T-helper 2 cell treated with Interferon-gamma antibody and Interleukin-4, amounts not matched to agents 5 μg/mL and 100 μg/mL, for 36 hours (primary cell): Measurements from ENCODE around the gene ZNF189.

Source experiments
- DNase-seq: peaks from one replicate; pipeline ENCODE4 v3.0.0; 2021; ENCODE audit warnings: low spot score
- H3K27ac Mint-ChIP-seq: one replicate; pipeline ENCODE4 v1.8.0; 2021; ENCODE audit warnings: mild to moderate bottlenecking, mixed read lengths
- H3K27me3 Mint-ChIP-seq: one replicate; pipeline ENCODE4 v1.8.0; 2021; ENCODE audit warnings: low read depth, mixed read lengths
- H3K36me3 Mint-ChIP-seq: one replicate; pipeline ENCODE4 v1.8.0; 2021; ENCODE audit warnings: low read depth, mixed read lengths
- H3K4me1 Mint-ChIP-seq: one replicate; pipeline ENCODE4 v1.8.0; 2021; ENCODE audit warnings: low read depth, mixed read lengths
- H3K4me3 Mint-ChIP-seq: one replicate; pipeline ENCODE4 v1.8.0; 2022; ENCODE audit warnings: mild to moderate bottlenecking, moderate library complexity, mixed read lengths
- H3K9me3 Mint-ChIP-seq: one replicate; pipeline ENCODE4 v1.8.0; 2021; ENCODE audit warnings: mixed read lengths

Gene ZNF189

GRCh38 chr9:101398068-101398929 lies at the start of gene ZNF189, which contains the start of gene MRPL50:
TSS of gene ZNF189 (plus strand) at chr9:101398851. CDS start at chr9:101399157, 306 bp downstream.
TSS of gene MRPL50 (minus strand) at chr9:101398618. CDS start at chr9:101398592, 26 bp downstream.
- Mint-ChIP-seq H3K36me3 (peaks cover 73% of the 10 kb centered on the region), H3K4me1 (peaks cover 40% of the 10 kb centered on the region), H3K4me3 (peak within 1 kb of the TSS; percentile 99), H3K9me3 (peaks cover 39% of the 10 kb centered on the region), H3K27ac (peak within 1 kb of the TSS; percentile 99), H3K27me3 (no peaks in the 10 kb centered on the region)
- DNase-seq: peak; percentile 97

GRCh38 chr9:101350285-101350684 lies 48.4 kb upstream of the ZNF189 start:
- Mint-ChIP-seq H3K4me1 (no peaks in the 10 kb centered on the region), H3K36me3 (no peaks in the 10 kb centered on the region), H3K9me3 (no peaks in the 10 kb centered on the region), H3K4me3 (no peak overlapping the region), H3K27me3 (no peaks in the 10 kb centered on the region), H3K27ac (no peak overlapping the region)
- DNase-seq: no peak

DNA sequence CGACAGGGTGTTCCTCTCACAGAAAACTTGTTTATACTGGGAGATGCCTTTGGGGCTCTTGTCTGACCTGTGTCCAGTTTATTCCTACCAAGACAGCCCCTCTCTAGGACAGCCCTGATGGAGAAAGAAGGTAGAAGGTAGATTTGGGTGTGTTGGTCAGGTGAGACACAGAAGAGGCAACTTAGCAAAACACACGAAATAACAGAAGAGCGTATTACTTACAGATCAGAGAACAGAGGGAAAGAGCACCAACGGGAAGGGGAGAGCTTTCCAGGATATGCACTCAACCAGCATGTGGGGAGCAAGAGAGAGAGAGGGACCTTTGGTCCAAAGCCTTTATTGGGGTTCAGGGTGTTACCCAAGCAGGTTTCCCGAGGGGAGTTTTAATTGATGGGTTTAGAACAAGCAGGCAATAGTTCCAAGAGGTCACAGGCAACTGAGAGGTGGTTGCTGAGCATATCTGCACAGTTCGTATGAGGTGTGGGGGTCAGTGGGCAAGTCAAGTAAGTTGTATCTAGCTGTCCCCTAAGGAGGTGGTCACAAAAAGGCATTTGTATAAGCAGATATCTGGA lies 45.7 kb upstream of the ZNF189 start:
- Mint-ChIP-seq H3K4me3 (no peak overlapping the region), H3K4me1 (no peaks in the 10 kb centered on the region), H3K36me3 (no peaks in the 10 kb centered on the region)

DNA sequence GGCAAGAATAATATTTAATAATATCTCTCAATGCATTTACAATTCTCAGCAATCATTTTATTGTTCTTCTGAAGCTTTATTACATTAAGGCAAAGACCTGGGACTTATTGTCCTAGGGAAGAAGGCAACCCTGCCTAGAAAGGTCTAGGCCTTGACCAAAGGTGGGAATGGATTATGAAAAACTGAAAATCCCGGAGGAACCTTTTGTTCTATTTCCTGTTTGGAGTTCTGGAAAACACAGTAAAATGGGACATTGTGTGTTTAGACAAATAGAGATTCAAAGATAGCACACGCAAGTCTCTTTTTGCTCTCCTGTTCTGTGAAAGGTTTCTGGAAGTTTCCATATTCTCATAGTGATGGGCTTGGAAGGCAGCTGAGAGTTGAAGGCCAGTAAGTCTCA lies 45.0 kb upstream of the ZNF189 start:
- Mint-ChIP-seq H3K27ac (no peak overlapping the region), H3K4me3 (no peak overlapping the region), H3K9me3 (no peaks in the 10 kb centered on the region), H3K36me3 (no peaks in the 10 kb centered on the region), H3K4me1 (no peaks in the 10 kb centered on the region), H3K27me3 (no peaks in the 10 kb centered on the region)
- no peak for DNase-seq

More for the DNA sequence above, 45.7 kb upstream of the ZNF189 start:
- Mint-ChIP-seq H3K27ac (no peak overlapping the region), H3K27me3 (no peaks in the 10 kb centered on the region), H3K9me3 (no peaks in the 10 kb centered on the region)
- DNase-seq: no peak

- no peaks in the 10 kb centered on the region for H3K27me3 Mint-ChIP-seq
- no peaks in the 10 kb centered on the region for H3K36me3 Mint-ChIP-seq
- DNase-seq: no peak
- no peak overlapping the region for H3K27ac Mint-ChIP-seq
- no peaks in the 10 kb centered on the region for H3K4me1 Mint-ChIP-seq
- H3K9me3 Mint-ChIP-seq: no peaks in the 10 kb centered on the region
- H3K4me3 Mint-ChIP-seq: no peak overlapping the region
Measured at GRCh38 chr9:101354143-101354764, 44.4 kb upstream of the ZNF189 start.

DNA sequence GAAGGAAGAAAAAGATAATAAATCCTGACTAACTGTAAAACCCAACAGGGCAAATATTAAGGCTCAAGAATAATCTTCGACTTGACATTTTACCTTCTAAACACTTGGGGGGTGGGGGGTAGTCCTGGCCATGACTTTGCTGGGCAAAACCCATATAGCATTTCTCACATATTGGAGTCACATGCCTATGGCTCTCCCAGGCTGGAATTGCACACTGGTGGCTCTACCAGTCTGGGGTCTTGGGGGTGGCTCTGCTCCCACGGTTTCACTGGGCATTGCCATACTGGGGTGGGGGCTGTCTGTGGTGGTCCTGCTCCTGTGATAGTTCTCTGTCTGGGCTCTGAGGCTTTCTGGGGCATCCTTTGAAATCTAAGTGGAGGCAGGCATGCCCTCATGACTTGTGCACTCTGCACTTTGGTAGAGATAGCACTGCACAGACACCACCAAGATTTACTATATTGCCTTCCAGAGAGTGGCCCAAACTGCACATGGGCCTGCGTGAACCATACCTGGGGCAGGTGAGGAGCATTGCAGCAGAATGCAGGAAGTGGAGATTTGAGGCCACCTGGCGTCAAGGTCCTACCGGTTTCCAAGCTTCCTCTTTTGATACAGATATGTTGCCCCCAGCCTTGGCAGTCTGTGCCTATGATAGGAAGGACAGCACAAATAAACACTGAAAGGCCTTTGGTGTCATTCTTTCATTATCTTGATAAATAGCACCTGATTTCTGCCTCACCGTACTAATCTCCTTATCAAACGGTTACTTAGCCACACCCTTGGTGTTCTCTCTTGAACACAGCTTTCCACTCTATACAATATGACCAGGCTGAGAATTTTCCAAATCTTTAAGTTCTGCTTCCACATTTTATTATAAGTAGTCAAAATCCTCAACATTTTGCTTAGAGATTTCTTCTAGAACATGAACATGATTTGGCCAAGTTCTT lies 43.6 kb upstream of the ZNF189 start:
- H3K4me3 Mint-ChIP-seq: no peak overlapping the region
- H3K9me3 Mint-ChIP-seq: no peaks in the 10 kb centered on the region
- H3K4me1 Mint-ChIP-seq: no peaks in the 10 kb centered on the region
- no peak overlapping the region for H3K27ac Mint-ChIP-seq
- H3K27me3 Mint-ChIP-seq: no peaks in the 10 kb centered on the region
- no peak for DNase-seq
- no peaks in the 10 kb centered on the region for H3K36me3 Mint-ChIP-seq

GRCh38 chr9:101356619-101357018 lies 42.0 kb upstream of the ZNF189 start:
- no peak for DNase-seq
- Mint-ChIP-seq H3K9me3 (no peaks in the 10 kb centered on the region), H3K27ac (no peak overlapping the region), H3K4me3 (no peak overlapping the region), H3K27me3 (no peaks in the 10 kb centered on the region), H3K4me1 (no peaks in the 10 kb centered on the region), H3K36me3 (no peaks in the 10 kb centered on the region)

GRCh38 chr9:101359679-101360078 lies 39.0 kb upstream of the ZNF189 start:
- no peak for DNase-seq
- no peaks in the 10 kb centered on the region for H3K4me1 Mint-ChIP-seq
- H3K27me3 Mint-ChIP-seq: no peaks in the 10 kb centered on the region
- H3K27ac Mint-ChIP-seq: no peak overlapping the region
- no peak overlapping the region for H3K4me3 Mint-ChIP-seq
- no peaks in the 10 kb centered on the region for H3K9me3 Mint-ChIP-seq
- H3K36me3 Mint-ChIP-seq: no peaks in the 10 kb centered on the region

DNA sequence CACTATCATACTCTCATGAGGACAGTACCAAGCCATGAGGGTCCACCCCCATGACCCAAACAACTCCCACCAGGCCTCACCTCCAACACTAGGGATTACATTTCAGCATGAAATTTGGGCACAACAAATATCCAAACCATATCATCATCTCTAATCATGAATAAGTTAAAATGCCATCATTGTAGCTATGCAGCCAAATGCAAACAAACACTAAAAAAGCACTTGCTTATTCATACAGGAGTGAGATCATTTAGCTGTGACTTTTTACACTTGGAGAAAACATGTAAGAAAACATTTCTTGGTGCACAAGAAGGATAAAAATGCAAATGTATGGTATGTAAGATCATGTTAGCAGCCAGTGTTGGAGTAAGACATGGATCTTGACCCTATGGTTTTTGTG lies 38.0 kb upstream of the ZNF189 start:
- no peak for DNase-seq
- no peaks in the 10 kb centered on the region for H3K9me3 Mint-ChIP-seq
- H3K4me3 Mint-ChIP-seq: no peak overlapping the region
- no peaks in the 10 kb centered on the region for H3K36me3 Mint-ChIP-seq
- H3K27me3 Mint-ChIP-seq: no peaks in the 10 kb centered on the region
- no peak overlapping the region for H3K27ac Mint-ChIP-seq
- no peaks in the 10 kb centered on the region for H3K4me1 Mint-ChIP-seq

GRCh38 chr9:101362450-101362849 lies 36.2 kb upstream of the ZNF189 start:
- Mint-ChIP-seq H3K27me3 (no peaks in the 10 kb centered on the region), H3K36me3 (no peaks in the 10 kb centered on the region), H3K4me3 (no peak overlapping the region), H3K4me1 (no peaks in the 10 kb centered on the region), H3K9me3 (no peaks in the 10 kb centered on the region), H3K27ac (no peak overlapping the region)
- DNase-seq: no peak

- Mint-ChIP-seq H3K4me1 (no peaks in the 10 kb centered on the region), H3K4me3 (no peak overlapping the region), H3K27ac (no peak overlapping the region), H3K27me3 (no peaks in the 10 kb centered on the region), H3K9me3 (no peaks in the 10 kb centered on the region), H3K36me3 (no peaks in the 10 kb centered on the region)
- DNase-seq: no peak
Measured at GRCh38 chr9:101365181-101365580, 33.5 kb upstream of the ZNF189 start.

GRCh38 chr9:101366038-101366756 lies 32.5 kb upstream of the ZNF189 start:
- no peaks in the 10 kb centered on the region for H3K9me3 Mint-ChIP-seq
- H3K27ac Mint-ChIP-seq: no peak overlapping the region
- DNase-seq: no peak
- no peak overlapping the region for H3K4me3 Mint-ChIP-seq
- H3K4me1 Mint-ChIP-seq: no peaks in the 10 kb centered on the region
- no peaks in the 10 kb centered on the region for H3K36me3 Mint-ChIP-seq
- no peaks in the 10 kb centered on the region for H3K27me3 Mint-ChIP-seq

- no peaks in the 10 kb centered on the region for H3K36me3 Mint-ChIP-seq
- no peaks in the 10 kb centered on the region for H3K27me3 Mint-ChIP-seq
- no peaks in the 10 kb centered on the region for H3K4me1 Mint-ChIP-seq
- H3K4me3 Mint-ChIP-seq: no peak overlapping the region
- no peak overlapping the region for H3K27ac Mint-ChIP-seq
- no peak for DNase-seq
- no peaks in the 10 kb centered on the region for H3K9me3 Mint-ChIP-seq
Measured at GRCh38 chr9:101367323-101367722, 31.3 kb upstream of the ZNF189 start.
